Measurements from ENCODE around the gene SH3PXD2B.
"Not testable (repeated sequence)": the region's sequence is repeated elsewhere in the genome, so short reads cannot be mapped to it uniquely, and the experiment has no call there.

Gene SH3PXD2B

DNA sequence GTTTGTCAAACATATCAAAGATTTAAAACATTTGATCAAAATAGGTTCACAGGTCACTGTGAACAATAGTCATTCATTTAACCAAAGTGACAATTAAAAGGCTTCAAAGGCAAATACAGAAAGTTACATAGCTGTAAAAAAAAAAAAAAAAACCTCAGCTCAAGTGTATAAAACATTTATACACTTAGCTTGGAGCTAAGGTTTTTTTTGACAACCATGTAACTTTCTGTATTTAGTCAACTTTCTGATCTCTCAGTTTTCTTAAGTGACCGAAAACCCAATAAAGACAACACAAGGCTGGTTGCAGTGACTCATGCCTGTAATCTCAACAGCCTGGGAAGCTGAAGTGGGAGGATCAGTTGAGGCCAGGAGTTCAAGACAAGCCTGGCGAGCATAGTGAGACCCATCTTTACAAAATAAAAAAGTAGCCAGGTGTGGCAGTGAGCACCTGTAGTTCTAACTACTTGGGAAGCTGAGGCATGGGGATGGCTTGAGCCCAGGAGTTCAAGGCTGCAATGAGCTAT is 154.3 kb downstream of the SH3PXD2B start:
- H3K4me3 ChIP-seq (ENCODE audit: low read depth, low read length), result no peak overlapping the region
- TF ChIP-seq, protein P1, sequence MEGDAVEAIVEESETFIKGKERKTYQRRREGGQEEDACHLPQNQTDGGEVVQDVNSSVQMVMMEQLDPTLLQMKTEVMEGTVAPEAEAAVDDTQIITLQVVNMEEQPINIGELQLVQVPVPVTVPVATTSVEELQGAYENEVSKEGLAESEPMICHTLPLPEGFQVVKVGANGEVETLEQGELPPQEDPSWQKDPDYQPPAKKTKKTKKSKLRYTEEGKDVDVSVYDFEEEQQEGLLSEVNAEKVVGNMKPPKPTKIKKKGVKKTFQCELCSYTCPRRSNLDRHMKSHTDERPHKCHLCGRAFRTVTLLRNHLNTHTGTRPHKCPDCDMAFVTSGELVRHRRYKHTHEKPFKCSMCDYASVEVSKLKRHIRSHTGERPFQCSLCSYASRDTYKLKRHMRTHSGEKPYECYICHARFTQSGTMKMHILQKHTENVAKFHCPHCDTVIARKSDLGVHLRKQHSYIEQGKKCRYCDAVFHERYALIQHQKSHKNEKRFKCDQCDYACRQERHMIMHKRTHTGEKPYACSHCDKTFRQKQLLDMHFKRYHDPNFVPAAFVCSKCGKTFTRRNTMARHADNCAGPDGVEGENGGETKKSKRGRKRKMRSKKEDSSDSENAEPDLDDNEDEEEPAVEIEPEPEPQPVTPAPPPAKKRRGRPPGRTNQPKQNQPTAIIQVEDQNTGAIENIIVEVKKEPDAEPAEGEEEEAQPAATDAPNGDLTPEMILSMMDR (conservative IDR thresholded peaks at IDR 0.05; ENCODE audit: low read depth, low read length), result no peak
- peak; percentile 75 for DNase-seq (ENCODE audit: low read depth)

- H3K4me3 ChIP-seq (ENCODE audit: low read depth, low read length), result no peak overlapping the region
- DNase-seq (ENCODE audit: low read depth), result no peak
- TF ChIP-seq, protein P1 (conservative IDR thresholded peaks at IDR 0.05; ENCODE audit: low read depth, low read length), result no peak
Observed at GRCh38 chr5:172294831-172295230, 159.5 kb downstream of the SH3PXD2B start.

GRCh38 chr5:172293745-172294342 is 160.5 kb downstream of the SH3PXD2B start:
- TF ChIP-seq, protein P1 (conservative IDR thresholded peaks at IDR 0.05; ENCODE audit: low read depth, low read length), result no peak
- no peak for DNase-seq (ENCODE audit: low read depth)

GRCh38 chr5:172293054-172293744 is 161.1 kb downstream of the SH3PXD2B start:
- H3K4me3 ChIP-seq (ENCODE audit: low read depth, low read length), result no peak overlapping the region
- peak; percentile 82 for DNase-seq (ENCODE audit: low read depth)
- TF ChIP-seq, protein P1 (conservative IDR thresholded peaks at IDR 0.05; ENCODE audit: low read depth, low read length), result peak; percentile 90

More at GRCh38 chr5:172293745-172294342, 160.5 kb downstream of the SH3PXD2B start:
- no peak overlapping the region for H3K4me3 ChIP-seq (ENCODE audit: low read depth, low read length)

- not testable (repeated sequence) for DNase-seq (ENCODE audit: low read depth); H3K4me3 ChIP-seq (ENCODE audit: low read depth, low read length)
Observed at GRCh38 chr5:172291837-172292236, 162.5 kb downstream of the SH3PXD2B start.

GRCh38 chr5:172288465-172288864 is 165.9 kb downstream of the SH3PXD2B start:
- DNase-seq (ENCODE audit: low read depth), result no peak
- TF ChIP-seq, protein P1 (conservative IDR thresholded peaks at IDR 0.05; ENCODE audit: low read depth, low read length), result no peak
- H3K4me3 ChIP-seq (ENCODE audit: low read depth, low read length), result no peak overlapping the region

DNA sequence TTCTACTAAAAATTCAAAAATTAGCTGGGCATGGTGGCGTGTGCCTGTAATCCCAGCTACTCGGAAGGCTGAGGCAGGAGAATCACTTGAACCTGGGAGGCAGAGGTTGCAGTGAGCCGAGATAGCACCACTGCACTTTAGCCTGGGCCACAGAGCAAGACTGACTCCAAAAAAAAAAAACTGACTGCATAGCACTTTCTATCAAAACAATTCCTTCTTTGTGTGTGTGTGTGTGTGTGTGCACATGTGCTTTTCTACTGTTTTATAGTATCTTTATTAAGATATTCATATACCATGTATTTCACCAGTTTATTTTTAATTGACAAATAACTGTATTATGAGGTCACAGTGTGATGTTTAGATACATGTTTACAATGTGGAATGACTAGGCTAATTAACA is 167.2 kb downstream of the SH3PXD2B start:
- DNase-seq (ENCODE audit: low read depth), result not testable (repeated sequence)

More for the DNA sequence above, 167.2 kb downstream of the SH3PXD2B start:
- not testable (repeated sequence) for H3K4me3 ChIP-seq (ENCODE audit: low read depth, low read length)
